H9 (cell line): Measurements from ENCODE around the gene NLN. TPM values are rescaled to one million over a fixed set of nuclear protein-coding genes. Genes with fewer than 3 reads are reported as not detected.

Experiments used
- DNase-seq: peaks from one replicate; pipeline ENCODE4 v3.0.0-alpha.2; 2017
- H2AFZ ChIP-seq: one replicate; pipeline ENCODE4 v1.6.1; 2013; ENCODE audit warnings: mild to moderate bottlenecking, low read length, control low read depth, moderate library complexity
- H2AK5ac ChIP-seq: 2 replicates; pipeline ENCODE4 v1.6.1; 2013; ENCODE audit warnings: low read length, control low read depth, mixed read lengths; ENCODE audit not compliant: insufficient read length
- H2BK120ac ChIP-seq: one replicate; pipeline ENCODE4 v1.6.1; 2013; ENCODE audit warnings: low read depth, mild to moderate bottlenecking, low read length, control low read depth, inconsistent platforms; ENCODE audit not compliant: poor library complexity, severe bottlenecking
- H2BK12ac ChIP-seq: 2 replicates; pipeline ENCODE4 v1.6.1; 2013; ENCODE audit warnings: low read length, control low read depth, mixed read lengths, low read depth; ENCODE audit not compliant: insufficient read length
- H2BK15ac ChIP-seq: 2 replicates; pipeline ENCODE4 v1.6.1; 2013; ENCODE audit warnings: low read depth, low read length, control low read depth
- H2BK20ac ChIP-seq: one replicate; pipeline ENCODE4 v1.6.1; 2013; ENCODE audit warnings: low read depth, mild to moderate bottlenecking, low read length, control low read depth, inconsistent platforms; ENCODE audit not compliant: poor library complexity, severe bottlenecking
- H2BK5ac ChIP-seq: 2 replicates; pipeline ENCODE4 v1.6.1; 2013; ENCODE audit warnings: low read length, control low read depth, mixed read lengths; ENCODE audit not compliant: insufficient read length
- H3K14ac ChIP-seq: 2 replicates; pipeline ENCODE4 v1.6.1; 2013; ENCODE audit warnings: low read length, control low read depth; ENCODE audit not compliant: insufficient read depth
- H3K18ac ChIP-seq: 2 replicates; pipeline ENCODE4 v1.6.1; 2013; ENCODE audit warnings: low read depth, mild to moderate bottlenecking, mixed read lengths, low read length, control low read depth; ENCODE audit not compliant: insufficient read length
- H3K23ac ChIP-seq: 2 replicates; pipeline ENCODE4 v1.6.1; 2013; ENCODE audit warnings: low read length, control low read depth, mixed read lengths, low read depth; ENCODE audit not compliant: insufficient read length
- H3K23me2 ChIP-seq: 2 replicates; pipeline ENCODE4 v1.6.1; 2013; ENCODE audit warnings: low read depth, mild to moderate bottlenecking, mixed read lengths, low read length, control low read depth; ENCODE audit not compliant: insufficient read length, poor library complexity, severe bottlenecking
- H3K27ac ChIP-seq: 2 replicates; pipeline ENCODE4 v1.5.1; 2013; ENCODE audit warnings: low read length, control low read depth, mixed read lengths, low read depth; ENCODE audit not compliant: insufficient read length
- H3K27me3 ChIP-seq: 2 replicates; pipeline ENCODE4 v1.6.1; 2013; ENCODE audit warnings: low read length, control low read depth, inconsistent platforms; ENCODE audit not compliant: insufficient read depth
- H3K4ac ChIP-seq: 2 replicates; pipeline ENCODE4 v1.6.1; 2013; ENCODE audit warnings: low read depth, mild to moderate bottlenecking, control low read depth, inconsistent platforms, low read length, moderate library complexity
- H3K4me1 ChIP-seq: 2 replicates; pipeline ENCODE4 v1.6.1; 2013; ENCODE audit warnings: low read length, control low read depth, inconsistent platforms; ENCODE audit not compliant: insufficient read depth
- H3K4me2 ChIP-seq: 2 replicates; pipeline ENCODE4 v1.6.1; 2013; ENCODE audit warnings: low read length, control low read depth, mixed read lengths; ENCODE audit not compliant: insufficient read length, insufficient read depth
- H3K56ac ChIP-seq: 2 replicates; pipeline ENCODE4 v1.6.1; 2013; ENCODE audit warnings: low read depth, mild to moderate bottlenecking, mixed read lengths, low read length, control low read depth; ENCODE audit not compliant: insufficient read length
- H3K79me1 ChIP-seq: 2 replicates; pipeline ENCODE4 v1.6.1; 2013; ENCODE audit warnings: low read depth, mild to moderate bottlenecking, moderate library complexity, low read length, control low read depth, inconsistent platforms; ENCODE audit not compliant: insufficient read depth, poor library complexity, severe bottlenecking
- H3K79me2 ChIP-seq: 2 replicates; pipeline ENCODE4 v1.6.1; 2013; ENCODE audit warnings: low read length, control low read depth, inconsistent platforms; ENCODE audit not compliant: insufficient read depth
- H3K9ac ChIP-seq: 2 replicates; pipeline ENCODE4 v1.6.1; 2013; ENCODE audit warnings: low read length, control low read depth, mixed read lengths; ENCODE audit not compliant: insufficient read length; ENCODE audit errors: extremely low read depth
- H3K9me3 ChIP-seq: one replicate; pipeline ENCODE4 v1.6.1; 2013; ENCODE audit warnings: low read depth, low read length, inconsistent platforms; ENCODE audit not compliant: control insufficient read depth
- H3T11ph ChIP-seq: one replicate; pipeline ENCODE4 v1.6.1; 2013; ENCODE audit warnings: mild to moderate bottlenecking, low read length, control low read depth, inconsistent platforms
- H4K20me1 ChIP-seq: one replicate; pipeline ENCODE4 v1.6.1; 2013; ENCODE audit not compliant: control insufficient read depth, insufficient read length, insufficient read depth
- H4K5ac ChIP-seq: 2 replicates; pipeline ENCODE4 v1.6.1; 2013; ENCODE audit warnings: low read depth, mild to moderate bottlenecking, mixed read lengths, low read length, control low read depth; ENCODE audit not compliant: insufficient read length
- H4K8ac ChIP-seq: replicated peaks from 2 replicates; pipeline ENCODE4 v1.6.1; 2013; ENCODE audit warnings: low read length, control low read depth, mixed read lengths, low read depth; ENCODE audit not compliant: insufficient read length
- H4K91ac ChIP-seq: 2 replicates; pipeline ENCODE4 v1.6.1; 2013; ENCODE audit warnings: low read depth, mild to moderate bottlenecking, moderate library complexity, mixed read lengths, low read length, control low read depth; ENCODE audit not compliant: insufficient read length
- H3K27ac Mint-ChIP-seq, 3 experiments: 2 replicates in 2 of 3; 3 replicates in 1 of 3; pipeline ENCODE4 v1.8.0; 2020 to 2021; ENCODE audit warnings: mixed read lengths in 3 of 3, mild to moderate bottlenecking in 1 of 3, moderate library complexity in 1 of 3
- H3K27me3 Mint-ChIP-seq: 2 replicates; pipeline ENCODE4 v1.8.0; 2021; ENCODE audit warnings: low read depth, mild to moderate bottlenecking, moderate library complexity, mixed read lengths
- H3K36me3 Mint-ChIP-seq, 3 experiments: 2 replicates in 2 of 3; 3 replicates in 1 of 3; pipeline ENCODE4 v1.8.0; 2020 to 2021; ENCODE audit warnings: low read depth in 3 of 3, mixed read lengths in 3 of 3; ENCODE audit not compliant: insufficient read depth in 1 of 3
- H3K4me1 Mint-ChIP-seq, 2 experiments: 2 replicates each; pipeline ENCODE4 v1.8.0; 2020; ENCODE audit warnings: mixed read lengths in 2 of 2
- H3K4me3 Mint-ChIP-seq, 2 experiments: 2 replicates in 1 of 2; 3 replicates in 1 of 2; pipeline ENCODE4 v1.8.0; 2020 to 2021; ENCODE audit warnings: mild to moderate bottlenecking in 2 of 2, mixed read lengths in 2 of 2, moderate library complexity in 1 of 2
- H3K9me3 Mint-ChIP-seq, 2 experiments: 2 replicates in 1 of 2; 3 replicates in 1 of 2; pipeline ENCODE4 v1.8.0; 2020; ENCODE audit warnings: mild to moderate bottlenecking in 2 of 2, mixed read lengths in 2 of 2, moderate library complexity in 1 of 2
- CTCF ChIP-seq: fragments of 200-600 bp; sonication (generic); conservative IDR thresholded peaks from 3 replicates; pipeline ENCODE4 v1.8.0; 2021; ENCODE audit warnings: antibody characterized with exemption, mild to moderate bottlenecking
- WGBS: extraction: QIAGEN DNeasy Blood & Tissue Kit; methylation state at CpG from one replicate; pipeline ENCODE4 v1.1.7; 2013; ENCODE audit warnings: missing lambda C conversion rate, low lambda C conversion rate, mixed read lengths; ENCODE audit not compliant: insufficient read length; ENCODE audit errors: extremely low coverage; 5-methylcytosine and 5-hydroxymethylcytosine counted together
- total RNA-seq: library from RNA; stranded (reverse); gene quantifications from 2 replicates; pipeline ENCODE4 v1.2.1, GENCODE V29; 2021

Gene NLN
- total RNA-seq, 1 experiment from 2014 or later = 137 TPM

GRCh38 chr5:65819215-65819904 lies 97.4 kb downstream of the NLN start:
- Mint-ChIP-seq H3K27ac (peak overlapping the region in 1 of 3 experiments; percentile 67; a peak in 2 of 7 replicates), H3K4me1 (peaks cover 12 to 26% of the 10 kb centered on the region in 2 experiments), H3K27me3 (no peaks in the 10 kb centered on the region), H3K4me3 (no peak overlapping the region), H3K36me3 (peaks cover 11 to 54% (median 53%) of the 10 kb centered on the region in 3 experiments), H3K9me3 (no peaks in the 10 kb centered on the region)
- Histone ChIP-seq H3K27ac (no peak overlapping the region), H3K23ac (no peak overlapping the region), H4K5ac (no peak overlapping the region), H2BK120ac (no peak overlapping the region), H3K9ac (no peak overlapping the region), H2BK12ac (no peak overlapping the region), H2BK15ac (no peak overlapping the region), H2AK5ac (no peak overlapping the region), H3T11ph (no peak overlapping the region), H3K4me1 (no peaks in the 10 kb centered on the region), H3K79me1 (no peaks in the 10 kb centered on the region), H3K14ac (no peak overlapping the region), H3K18ac (no peak overlapping the region), H2BK5ac (no peak overlapping the region), H4K8ac (no peak overlapping the region), H2AFZ (no peak overlapping the region), H3K23me2 (no peaks in the 10 kb centered on the region), H4K20me1 (no peaks in the 10 kb centered on the region), H3K9me3 (no peaks in the 10 kb centered on the region), H4K91ac (no peak overlapping the region), H3K4ac (no peak overlapping the region), H3K4me2 (no peak overlapping the region), H3K56ac (no peak overlapping the region), H3K79me2 (no peaks in the 10 kb centered on the region), H3K27me3 (no peaks in the 10 kb centered on the region), H2BK20ac (no peak overlapping the region)
- whole genome bisulfite sequencing = no CpG with 5 or more reads among the region's 3 CpGs
- TF ChIP-seq CTCF = no peak
- DNase-seq = no peak
